ACHN (cell line): ENCODE data around the gene CEP68.
A peak's percentile ranks its signal among the peaks of the same experiment; 100 is the strongest.
"Not testable (repeated sequence)": the region's sequence is repeated elsewhere in the genome, so short reads cannot be mapped to it uniquely, and the experiment has no call there.

Experiments
- DNase-seq: peaks from one replicate; pipeline ENCODE4 v3.0.0-alpha.2; 2015
- in situ Hi-C: cut with HindIII; loops from 2 replicates; pipeline ENCODE4 v1.10.0; 2017; ENCODE audit warnings: low sequenced_read_pairs, low pct_ligation_motif_present, low pct_unique_long_range_greater_than_20kb

Gene CEP68, protein sequence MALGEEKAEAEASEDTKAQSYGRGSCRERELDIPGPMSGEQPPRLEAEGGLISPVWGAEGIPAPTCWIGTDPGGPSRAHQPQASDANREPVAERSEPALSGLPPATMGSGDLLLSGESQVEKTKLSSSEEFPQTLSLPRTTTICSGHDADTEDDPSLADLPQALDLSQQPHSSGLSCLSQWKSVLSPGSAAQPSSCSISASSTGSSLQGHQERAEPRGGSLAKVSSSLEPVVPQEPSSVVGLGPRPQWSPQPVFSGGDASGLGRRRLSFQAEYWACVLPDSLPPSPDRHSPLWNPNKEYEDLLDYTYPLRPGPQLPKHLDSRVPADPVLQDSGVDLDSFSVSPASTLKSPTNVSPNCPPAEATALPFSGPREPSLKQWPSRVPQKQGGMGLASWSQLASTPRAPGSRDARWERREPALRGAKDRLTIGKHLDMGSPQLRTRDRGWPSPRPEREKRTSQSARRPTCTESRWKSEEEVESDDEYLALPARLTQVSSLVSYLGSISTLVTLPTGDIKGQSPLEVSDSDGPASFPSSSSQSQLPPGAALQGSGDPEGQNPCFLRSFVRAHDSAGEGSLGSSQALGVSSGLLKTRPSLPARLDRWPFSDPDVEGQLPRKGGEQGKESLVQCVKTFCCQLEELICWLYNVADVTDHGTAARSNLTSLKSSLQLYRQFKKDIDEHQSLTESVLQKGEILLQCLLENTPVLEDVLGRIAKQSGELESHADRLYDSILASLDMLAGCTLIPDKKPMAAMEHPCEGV

GRCh38 chr2:65056215-65057053 is at the start of gene CEP68:
TSS of gene CEP68 (plus strand) at chr2:65056416. CDS start at chr2:65069445, 13,029 bp downstream.
- DNase-seq, result peak; percentile 98
- in situ Hi-C loops, result no loop called here

GRCh38 chr2:65013776-65014175 is 42.4 kb upstream of the CEP68 start:
- in situ Hi-C loops, result no loop called here

GRCh38 chr2:65015731-65016130 is 40.5 kb upstream of the CEP68 start:
- in situ Hi-C loops, result no loop called here
- DNase-seq, result no peak

More at GRCh38 chr2:65013776-65014175, 42.4 kb upstream of the CEP68 start:
- DNase-seq, result no peak

- in situ Hi-C loops, result no loop called here
Observed at GRCh38 chr2:65016789-65017188, 39.4 kb upstream of the CEP68 start.

GRCh38 chr2:65017335-65017734 is 38.9 kb upstream of the CEP68 start:
- in situ Hi-C loops, result no loop called here
- DNase-seq, result no peak

More at GRCh38 chr2:65016789-65017188, 39.4 kb upstream of the CEP68 start:
- DNase-seq, result no peak

- in situ Hi-C loops, result no loop called here
Observed at GRCh38 chr2:65018141-65018582, 38.1 kb upstream of the CEP68 start.

GRCh38 chr2:65019010-65019409 is 37.2 kb upstream of the CEP68 start:
- in situ Hi-C loops, result no loop called here
- DNase-seq, result no peak

More at GRCh38 chr2:65018141-65018582, 38.1 kb upstream of the CEP68 start:
- DNase-seq, result no peak

GRCh38 chr2:65019675-65020195 is 36.5 kb upstream of the CEP68 start:
- DNase-seq, result no peak
- in situ Hi-C loops, result no loop called here

- in situ Hi-C loops, DNase-seq: not testable (repeated sequence)
Observed at GRCh38 chr2:65020251-65020650, 36.0 kb upstream of the CEP68 start.

DNA sequence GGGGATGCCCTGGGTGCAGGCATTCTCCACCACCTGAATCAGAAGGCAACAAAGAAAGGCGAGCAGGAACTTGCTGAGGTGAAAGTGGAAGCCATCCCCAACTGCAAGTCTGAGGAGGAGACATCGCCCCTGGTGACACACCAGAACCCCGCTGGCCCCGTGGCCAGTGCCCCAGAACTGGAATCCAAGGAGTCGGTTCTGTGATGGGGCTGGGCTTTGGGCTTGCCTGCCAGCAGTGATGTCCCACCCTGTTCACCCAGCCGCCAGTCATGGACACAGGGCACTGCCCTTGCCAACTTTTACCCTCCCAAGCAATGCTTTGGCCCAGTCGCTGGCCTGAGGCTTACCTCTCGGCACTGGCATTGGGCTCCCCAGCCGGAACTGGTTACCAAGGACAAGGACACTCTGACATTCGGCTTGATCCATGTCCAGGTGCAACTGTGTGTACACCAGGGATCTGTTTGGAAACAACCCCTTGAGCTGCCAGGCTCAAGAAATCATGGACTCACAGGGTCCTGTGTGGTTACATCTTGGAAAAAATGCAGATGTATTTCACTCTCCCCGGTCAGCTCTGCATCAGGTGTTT is 35.2 kb upstream of the CEP68 start:
- no peak for DNase-seq
- in situ Hi-C loops, result no loop called here

DNA sequence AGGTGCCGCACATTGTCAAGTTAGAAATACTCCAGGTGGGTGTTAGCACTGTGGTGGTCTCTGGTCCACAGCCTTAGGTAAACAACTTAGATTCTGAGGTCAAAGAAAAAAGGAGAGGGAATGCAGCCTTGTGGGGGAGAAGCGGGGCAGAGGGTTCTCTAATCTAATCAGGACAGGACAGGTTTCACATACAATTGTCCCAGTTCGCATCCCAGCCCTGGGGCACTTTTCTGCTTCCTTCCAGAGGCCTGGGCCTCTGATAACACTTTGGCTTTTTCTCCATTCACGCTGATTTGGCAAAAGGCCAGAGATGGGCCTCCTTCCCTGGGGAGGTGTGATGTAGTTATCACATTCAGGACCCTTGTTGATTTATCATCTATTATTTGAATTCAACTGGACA is 34.5 kb upstream of the CEP68 start:
- in situ Hi-C loops, result no loop called here
- DNase-seq, result no peak

GRCh38 chr2:65022189-65022588 is 34.0 kb upstream of the CEP68 start:
- in situ Hi-C loops, result no loop called here
- no peak for DNase-seq

DNA sequence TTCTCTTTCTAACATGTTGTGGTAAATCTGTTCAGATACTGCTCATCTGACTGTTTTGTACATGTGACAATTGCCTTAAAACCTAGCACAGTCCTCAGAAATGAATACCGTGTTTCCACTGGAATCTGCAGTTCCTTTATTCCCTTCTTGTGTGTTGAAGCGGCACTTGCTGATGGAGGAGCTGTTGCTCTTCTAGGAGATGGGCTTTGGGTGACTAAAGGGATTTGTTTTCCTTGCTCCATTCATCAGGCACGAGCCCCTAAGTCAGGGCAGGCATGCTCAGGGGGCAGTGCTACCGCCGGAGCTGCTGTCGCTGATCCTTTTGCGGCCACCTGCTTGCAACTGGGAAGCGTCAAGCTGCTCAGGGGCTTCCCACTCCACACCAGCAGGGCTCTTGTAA is 32.5 kb upstream of the CEP68 start:
- in situ Hi-C loops, result no loop called here

GRCh38 chr2:65024149-65024829 is 31.9 kb upstream of the CEP68 start:
- peak; percentile 38 for DNase-seq
- in situ Hi-C loops, result no loop called here

More for the DNA sequence above, 32.5 kb upstream of the CEP68 start:
- no peak for DNase-seq

GRCh38 chr2:65025453-65026123 is 30.6 kb upstream of the CEP68 start:
- in situ Hi-C loops, result loop anchor here (25.0 kb wide), 1 partner anchor 88 kb away; no protein-coding TSS in a partner anchor

GRCh38 chr2:65026154-65026553 is 30.1 kb upstream of the CEP68 start:
- in situ Hi-C loops, result loop anchor here (25.0 kb wide), 1 partner anchor 89 kb away; no protein-coding TSS in a partner anchor

More at GRCh38 chr2:65025453-65026123, 30.6 kb upstream of the CEP68 start:
- no peak for DNase-seq

More at GRCh38 chr2:65026154-65026553, 30.1 kb upstream of the CEP68 start:
- DNase-seq, result no peak
